Muscle of back (tissue), 11 donors: ENCODE measurements around the gene GUK1. TPM values are rescaled to one million over a fixed set of nuclear protein-coding genes. Genes with fewer than 3 reads are reported as not detected.

Experiments
- DNase-seq, 3 donors: peaks; one replicate each; pipeline versions ENCODE4 v3.0.0 to v3.0.0-alpha.2; 2013
- polyA plus RNA-seq, 10 donors: library from polyadenylated mRNA; unstranded; fragments of 120-200 nt; gene quantifications; one replicate each; pipeline ENCODE4 v1.2.1, GENCODE V29; 2013; ENCODE audit not compliant: insufficient read length in 10 of 10

GUK1 gene
- polyA plus RNA-seq, 10 donors = 96.6 to 185 (median 139) TPM

DNA sequence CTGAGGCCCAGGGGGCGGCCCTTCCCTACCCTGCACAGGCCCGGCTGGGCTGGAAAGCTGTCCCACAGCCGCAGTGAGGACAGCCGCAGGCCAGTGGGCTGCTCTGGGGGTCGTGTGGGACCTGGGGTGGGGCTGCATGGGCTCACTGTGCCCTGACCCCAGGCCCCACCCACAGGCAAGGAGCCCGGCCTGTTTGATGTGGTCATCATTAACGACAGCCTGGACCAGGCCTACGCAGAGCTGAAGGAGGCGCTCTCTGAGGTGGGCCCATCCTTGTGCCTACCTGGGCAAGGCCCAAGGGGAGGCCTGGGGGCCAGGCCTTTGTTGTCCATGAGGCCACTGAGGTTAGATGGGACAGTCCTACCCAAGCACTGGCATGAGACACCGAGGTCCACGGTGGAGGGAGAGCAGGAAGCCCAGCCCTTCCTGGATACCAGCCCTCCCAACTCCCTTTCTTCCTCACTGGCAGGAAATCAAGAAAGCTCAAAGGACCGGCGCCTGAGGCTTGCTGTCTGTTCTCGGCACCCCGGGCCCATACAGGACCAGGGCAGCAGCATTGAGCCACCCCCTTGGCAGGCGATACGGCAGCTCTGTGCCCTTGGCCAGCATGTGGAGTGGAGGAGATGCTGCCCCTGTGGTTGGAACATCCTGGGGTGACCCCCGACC lies 8.2 kb downstream of the GUK1 start:
- no peak for DNase-seq

DNA sequence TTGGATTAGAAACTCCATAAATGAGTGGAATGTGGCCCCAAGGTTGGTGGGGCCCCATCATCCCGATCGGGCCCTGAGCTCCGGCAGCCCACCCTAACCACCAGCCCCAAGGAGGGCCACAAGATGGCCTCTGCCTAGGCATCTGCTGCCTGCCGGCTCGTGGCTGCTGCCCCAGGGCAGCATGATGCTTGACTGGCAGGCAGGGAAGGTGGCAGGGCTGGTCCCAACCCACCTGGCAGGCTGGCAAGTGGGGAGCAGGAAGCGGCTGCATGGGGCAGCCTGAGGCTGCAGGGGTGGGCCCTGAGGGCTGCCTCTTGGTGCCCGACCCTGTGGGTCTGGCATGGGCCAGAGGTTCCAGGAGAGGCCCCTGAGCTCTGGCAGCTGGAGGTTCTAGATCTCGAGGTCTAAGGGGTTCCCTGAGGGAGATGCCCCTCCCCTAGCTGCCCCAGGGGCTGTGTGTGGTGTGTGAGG lies 8.9 kb downstream of the GUK1 start:
- DNase-seq = no peak

DNA sequence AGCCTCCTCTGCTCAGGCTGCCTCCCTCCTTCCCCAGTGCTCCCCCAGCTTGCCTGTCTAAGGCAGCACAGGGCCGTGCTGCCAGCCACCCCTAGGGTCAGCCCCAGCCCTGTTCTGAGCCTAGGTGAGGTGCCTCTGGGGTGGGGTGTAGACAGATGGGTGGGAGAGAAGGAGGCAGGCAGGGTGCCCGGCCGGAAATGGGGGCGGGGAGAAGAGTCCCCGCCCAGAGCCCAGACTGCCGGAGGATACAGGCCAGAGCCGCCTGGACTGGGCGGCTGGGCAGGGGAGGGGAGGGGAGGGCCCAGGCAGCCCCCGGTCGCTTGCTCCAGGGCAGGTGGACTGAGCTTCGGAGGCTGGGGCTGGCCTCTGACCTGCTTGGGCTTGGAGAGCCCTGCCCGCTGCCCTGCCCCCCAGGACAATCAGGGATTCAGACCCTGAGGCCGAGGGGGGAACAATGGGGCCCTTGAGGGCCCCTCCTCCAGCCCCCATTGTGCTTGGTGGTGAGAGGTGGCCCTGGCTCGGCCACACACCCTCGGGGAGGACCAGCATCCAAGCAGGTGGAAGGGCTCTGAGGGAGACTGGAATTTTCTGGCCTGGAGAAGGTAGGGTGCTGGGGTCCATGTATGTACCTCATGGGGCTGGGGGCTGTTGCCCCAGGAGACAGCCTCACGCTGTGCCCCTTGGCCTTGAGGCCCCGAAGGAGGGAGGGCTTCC lies 9.5 kb downstream of the GUK1 start, which contains the start of gene GJC2:
Gene GJC2 (plus strand): TSS at position 525 of the 714 bp plus-strand sequence. CDS start 7,829 bp downstream, outside the sequence.
- DNase-seq = peak in 1 of 3 donors; percentile 67

DNA sequence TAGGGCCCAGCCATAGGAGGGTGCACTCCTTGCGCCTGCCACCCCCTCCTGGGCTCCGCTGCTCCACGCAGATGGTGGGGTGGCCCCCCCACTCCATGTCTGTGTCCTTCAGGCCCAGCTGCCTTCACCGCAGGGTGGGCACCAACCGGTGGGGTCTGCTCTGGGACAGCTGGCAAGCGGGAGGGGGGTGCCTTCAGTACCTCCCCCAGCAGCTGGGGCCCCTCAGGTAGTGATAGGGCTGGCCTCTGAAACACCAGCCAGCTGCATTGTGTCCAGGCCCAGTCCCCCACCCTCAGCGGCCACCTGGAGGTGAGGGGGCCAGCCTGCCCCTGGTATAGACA lies 10.0 kb downstream of the GUK1 start:
- DNase-seq = no peak

DNA sequence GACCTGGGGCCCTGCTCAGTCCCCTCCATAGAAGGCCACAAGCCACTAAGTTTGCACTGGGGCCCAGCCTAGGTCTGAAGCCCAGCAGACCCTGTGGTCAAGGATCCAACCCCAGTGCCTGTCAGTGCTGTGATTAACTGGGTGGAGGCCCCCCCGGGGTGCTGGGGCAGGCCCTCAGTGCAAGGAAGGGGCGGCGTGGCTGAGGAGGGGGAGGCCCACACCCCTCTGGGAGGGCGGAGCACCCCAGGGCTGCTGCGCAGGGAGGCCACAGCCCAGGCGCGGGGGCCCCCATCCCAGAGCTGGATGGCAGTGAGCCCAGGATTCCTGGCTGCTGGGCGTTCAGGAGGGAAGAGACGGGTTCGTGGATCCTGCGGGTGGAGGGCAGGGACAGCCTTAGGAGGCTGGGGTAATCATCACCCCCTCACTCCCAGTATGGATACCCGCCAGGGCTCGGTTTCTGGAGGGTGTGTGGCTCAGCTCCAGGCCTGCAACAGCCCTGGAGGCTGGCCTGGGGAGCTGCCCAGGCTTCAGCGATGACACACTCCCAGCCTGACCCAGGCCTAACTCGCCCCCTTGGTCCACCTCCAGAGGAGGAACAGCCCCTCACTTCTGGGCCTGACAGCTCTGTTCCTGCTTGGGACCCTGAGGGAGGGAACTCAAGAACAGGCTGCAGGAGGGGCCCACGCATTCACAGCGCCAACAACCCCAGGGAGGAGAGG lies 10.5 kb downstream of the GUK1 start:
- peak; percentile 54 to 91 (median 79) for DNase-seq

DNA sequence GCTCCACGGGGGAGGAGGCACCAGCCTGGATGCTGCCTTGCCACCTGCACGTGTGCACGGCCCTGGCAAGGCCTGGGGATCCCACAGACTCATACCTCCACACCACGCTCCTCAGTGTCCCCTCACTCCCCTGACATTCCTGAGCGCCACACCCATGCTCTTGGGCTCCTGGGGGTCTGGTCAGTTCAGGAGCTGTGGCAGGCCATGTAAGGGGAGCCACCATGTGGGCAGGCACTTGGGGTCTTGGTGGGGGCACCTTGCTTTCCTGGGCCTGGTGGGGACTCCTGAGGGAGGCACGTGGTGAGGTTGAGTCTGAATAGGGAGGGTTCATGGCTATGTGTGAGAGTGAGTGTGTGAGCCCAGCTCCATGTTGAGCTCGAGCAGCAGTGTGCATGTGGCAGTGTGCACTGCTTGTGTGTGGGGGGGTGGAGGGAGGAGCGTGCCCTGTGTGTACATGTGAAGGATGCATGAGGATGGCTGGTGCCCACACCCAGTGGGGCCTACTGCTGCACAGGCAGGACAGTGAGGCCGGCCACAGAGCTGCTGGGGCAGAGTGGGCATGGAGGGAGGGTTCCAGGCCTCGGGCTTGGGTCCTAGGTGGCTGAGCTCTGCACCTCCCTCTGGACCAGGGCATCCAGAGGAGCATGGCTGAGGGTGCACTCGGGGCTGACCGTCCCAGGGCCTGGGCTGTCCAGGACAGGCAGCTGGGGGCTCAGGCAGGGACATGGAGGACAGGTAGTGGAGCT lies 11.3 kb downstream of the GUK1 start:
- no peak for DNase-seq

DNA sequence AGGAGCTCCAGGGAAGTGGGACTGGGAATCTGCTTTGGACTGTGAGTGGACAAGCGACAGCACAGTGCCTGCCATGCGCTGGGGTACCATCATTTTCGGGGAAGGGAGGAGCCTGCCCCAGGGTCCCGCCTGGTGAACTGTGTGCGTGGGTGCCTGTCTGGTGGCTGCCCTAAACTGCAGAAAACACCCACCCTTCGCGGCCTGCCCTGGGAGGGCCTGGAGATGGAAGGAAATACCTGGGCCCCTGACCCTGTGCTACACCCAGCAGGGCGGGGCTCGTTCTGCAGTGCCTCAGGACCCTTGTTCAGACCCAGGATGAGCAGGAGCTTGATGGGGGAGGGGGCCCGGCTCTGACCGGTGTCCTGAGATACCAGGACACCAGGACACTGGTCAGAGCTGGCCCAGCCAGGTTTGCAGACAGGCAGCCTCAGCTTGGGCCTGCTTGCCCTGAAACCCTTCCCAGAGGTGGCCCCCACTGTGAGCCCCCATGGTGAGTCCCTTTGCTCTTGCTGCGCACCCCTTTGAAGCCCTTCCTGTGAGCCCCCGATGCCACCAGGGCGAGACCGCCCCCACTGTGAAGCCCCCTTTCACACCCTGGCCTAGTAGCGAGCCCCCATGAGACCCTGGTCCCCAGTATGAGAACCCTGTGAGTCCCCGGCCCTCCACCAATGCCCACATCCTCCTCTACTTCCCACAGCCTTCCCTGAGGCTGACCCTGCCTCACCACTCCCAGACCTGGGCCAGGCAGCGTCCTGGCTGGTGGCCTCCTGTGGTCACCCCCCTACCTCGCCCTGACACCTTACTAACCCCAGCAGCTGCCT lies 12.2 kb downstream of the GUK1 start:
- no peak for DNase-seq

DNA sequence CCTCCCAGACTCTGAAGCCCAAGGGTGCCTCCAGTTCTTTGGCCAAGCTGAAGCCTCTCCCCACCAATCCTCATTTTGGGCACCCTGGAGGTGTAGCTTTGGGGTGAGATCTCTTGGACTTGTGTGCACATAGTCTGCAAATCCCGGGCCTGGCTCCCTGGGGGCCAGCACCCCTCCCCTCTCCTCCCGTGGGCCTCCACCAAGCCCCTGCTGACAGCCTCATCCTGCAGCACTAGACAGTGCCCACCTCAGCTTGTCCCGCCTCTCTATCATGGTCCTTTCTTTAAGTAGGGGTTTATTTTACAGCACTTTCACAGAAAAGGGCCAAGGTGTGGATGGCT lies 12.8 kb downstream of the GUK1 start:
- DNase-seq = no peak

DNA sequence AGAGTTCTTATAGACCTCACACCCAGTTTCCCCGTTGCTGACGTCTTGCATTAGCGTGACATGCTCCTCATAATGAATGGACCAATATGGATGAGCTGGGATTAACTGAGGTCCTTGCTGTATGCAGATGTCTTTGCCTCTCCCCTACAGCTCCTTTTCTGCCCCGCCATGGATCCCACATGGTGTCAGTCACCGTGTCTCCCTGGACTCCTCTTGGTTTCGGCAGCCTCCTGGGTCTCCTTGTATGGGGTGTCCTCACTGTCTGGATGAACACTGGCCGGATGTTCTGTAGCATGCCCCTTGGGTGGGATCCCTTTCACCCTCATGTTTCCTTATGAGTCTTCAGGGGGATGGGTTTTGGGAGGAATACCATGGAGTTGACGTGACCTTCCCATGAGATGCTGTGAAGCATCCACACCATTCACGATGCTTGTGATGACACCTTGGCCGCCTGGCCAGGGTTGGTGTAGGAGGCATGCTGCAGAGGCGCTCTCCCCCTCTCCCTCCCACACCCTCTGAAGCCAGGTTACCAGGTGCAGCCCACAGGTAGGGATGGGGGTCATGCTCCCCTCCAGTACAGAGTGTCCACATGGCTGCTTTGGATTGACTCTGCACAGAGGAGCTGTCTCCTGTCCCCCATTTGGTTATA lies 14.1 kb downstream of the GUK1 start:
- no peak for DNase-seq

DNA sequence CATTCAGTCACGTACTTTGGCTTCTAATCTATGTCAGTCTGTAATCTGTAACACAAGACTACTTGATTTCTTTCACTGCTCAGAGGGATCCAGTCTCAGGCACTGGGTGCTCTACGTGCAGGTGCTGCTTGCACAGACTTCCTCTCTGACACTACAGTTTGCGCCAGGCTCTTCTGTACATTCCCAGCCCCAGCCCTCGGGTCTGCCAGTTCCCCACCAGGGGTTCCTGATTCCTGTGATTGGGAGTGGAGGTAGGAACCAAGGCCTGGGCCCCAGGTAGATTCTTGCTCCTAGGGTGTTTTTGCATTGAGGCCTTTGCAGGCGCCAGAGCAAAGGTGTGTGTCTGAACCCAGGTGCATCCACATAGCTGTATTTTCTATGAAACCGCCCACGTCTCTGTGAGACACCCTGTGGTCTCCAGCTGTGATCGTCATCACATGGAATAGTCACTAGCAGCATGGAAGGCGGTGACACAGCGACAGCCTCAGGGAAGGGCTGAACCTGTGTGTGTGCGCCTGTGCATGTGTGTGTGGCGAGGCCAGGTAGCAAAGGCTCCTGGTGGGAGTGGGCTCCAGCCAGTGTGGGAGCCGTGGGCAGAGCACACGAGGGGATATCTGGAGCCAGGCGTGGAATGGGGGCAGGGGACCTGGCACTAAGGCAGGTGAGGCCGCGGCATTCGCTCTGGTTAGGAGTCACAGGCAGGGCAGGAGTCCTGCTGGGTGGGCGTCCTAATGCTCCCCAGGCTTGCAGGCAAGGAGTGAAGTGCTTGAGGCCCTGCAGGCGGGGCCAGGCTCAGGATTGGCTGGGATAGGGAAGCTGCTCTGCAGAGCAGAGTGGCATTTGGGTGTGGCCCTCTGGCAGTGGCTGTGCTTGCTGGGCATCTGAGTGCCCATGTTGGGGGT lies 14.8 kb downstream of the GUK1 start:
- no peak for DNase-seq

DNA sequence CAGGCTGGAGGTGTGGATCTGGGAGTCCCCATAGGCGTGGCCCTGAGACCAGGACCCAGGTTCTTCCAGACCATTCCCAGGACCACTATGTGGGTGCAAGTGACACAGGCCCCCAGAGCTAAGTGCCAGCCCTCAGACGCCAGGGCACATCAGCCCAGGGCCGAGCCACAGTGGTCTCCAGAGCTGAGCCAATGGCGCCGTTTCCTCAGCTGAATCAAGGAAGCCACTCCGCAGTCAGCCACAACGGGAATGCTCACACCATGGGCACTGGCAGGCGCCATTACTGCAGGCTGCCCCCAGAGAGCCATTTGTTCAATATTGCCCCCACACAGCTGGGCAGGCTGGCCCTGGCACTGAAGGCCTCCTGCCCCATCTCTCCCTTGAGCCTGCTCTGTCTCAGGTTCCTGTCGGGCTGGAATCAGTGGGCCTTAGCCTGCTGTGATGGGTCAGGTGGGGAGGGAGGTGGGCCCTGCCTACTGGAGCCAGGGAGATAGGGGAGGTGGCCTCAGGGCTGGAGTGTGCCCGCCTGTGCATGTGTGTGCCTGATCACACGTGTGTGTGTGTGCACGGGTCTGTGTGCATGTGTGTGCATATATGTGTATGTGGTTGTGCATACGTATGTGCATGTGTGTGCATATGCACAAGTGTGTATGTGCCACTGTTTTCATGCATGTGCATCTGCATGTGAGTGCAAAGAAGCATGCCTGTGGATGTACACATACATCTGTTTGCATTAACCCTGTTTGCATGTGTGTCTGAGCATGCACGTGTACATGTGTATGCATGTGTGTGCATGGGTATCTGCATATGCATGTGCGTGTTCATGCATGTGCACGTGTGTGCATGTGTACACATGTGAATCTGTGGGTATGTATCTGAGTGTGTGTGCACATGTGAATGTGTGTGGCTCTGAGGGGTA lies 15.8 kb downstream of the GUK1 start:
- no peak for DNase-seq

DNA sequence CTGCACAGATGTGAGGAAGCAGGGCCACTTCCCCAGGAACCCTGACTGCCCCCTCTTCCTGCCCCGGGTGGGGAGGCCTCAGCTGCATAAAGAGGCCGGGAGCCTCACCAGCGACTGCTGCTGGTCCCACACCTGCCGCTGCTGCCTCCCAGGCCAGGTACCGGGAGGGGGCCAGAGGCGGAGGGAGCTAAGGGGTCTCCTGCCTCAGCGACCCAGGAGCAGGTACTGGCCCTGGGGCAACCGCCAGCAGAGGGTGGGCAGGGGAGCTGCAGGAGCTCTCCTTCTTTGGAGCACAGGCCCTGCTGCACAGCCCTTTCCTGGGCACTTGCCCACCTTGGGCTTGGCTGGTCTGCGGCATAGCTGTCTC lies 16.4 kb downstream of the GUK1 start:
- DNase-seq = no peak

DNA sequence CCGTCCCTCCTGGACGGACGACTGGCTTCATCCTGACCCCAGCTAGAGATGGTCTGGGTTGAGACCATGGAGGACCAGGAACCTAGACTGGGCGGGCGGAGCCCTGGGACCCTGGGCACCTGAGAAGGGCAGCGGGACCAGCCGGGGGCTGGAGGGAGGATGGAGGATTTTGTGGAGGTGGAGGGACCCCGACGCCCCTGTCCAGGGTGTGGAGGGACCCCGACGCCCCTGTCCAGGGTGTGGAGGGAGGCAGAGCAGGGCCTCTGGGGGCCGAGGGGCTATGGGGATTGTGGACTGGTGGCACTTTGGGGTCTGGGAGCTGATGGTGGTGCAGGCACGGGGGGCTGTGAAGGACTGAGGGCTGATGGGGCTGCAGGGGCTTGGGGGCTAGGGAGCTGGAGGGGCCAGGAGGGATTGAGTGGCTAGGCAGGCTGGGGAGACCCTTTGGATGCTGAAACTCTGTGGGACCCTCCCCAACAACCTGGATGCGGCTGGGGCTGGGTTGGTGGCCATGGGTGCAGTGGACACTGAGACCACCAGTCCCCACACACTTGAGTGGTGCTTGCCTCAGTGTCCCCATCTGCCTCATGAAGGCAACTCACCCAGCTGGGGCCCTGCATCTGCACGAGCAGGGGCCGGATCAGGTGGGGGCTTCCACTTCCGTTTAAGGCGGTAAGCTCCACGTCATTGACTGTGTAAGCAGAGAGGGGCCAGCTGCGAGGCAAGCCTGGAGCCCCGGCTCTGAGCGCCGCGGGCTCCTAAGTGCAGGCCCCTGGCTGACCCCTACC lies 17.1 kb downstream of the GUK1 start:
- no peak for DNase-seq

DNA sequence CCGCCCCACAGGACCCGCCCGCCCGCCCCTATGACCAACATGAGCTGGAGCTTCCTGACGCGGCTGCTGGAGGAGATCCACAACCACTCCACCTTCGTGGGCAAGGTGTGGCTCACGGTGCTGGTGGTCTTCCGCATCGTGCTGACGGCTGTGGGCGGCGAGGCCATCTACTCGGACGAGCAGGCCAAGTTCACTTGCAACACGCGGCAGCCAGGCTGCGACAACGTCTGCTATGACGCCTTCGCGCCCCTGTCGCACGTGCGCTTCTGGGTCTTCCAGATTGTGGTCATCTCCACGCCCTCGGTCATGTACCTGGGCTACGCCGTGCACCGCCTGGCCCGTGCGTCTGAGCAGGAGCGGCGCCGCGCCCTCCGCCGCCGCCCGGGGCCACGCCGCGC lies 17.6 kb downstream of the GUK1 start:
- no peak for DNase-seq

DNA sequence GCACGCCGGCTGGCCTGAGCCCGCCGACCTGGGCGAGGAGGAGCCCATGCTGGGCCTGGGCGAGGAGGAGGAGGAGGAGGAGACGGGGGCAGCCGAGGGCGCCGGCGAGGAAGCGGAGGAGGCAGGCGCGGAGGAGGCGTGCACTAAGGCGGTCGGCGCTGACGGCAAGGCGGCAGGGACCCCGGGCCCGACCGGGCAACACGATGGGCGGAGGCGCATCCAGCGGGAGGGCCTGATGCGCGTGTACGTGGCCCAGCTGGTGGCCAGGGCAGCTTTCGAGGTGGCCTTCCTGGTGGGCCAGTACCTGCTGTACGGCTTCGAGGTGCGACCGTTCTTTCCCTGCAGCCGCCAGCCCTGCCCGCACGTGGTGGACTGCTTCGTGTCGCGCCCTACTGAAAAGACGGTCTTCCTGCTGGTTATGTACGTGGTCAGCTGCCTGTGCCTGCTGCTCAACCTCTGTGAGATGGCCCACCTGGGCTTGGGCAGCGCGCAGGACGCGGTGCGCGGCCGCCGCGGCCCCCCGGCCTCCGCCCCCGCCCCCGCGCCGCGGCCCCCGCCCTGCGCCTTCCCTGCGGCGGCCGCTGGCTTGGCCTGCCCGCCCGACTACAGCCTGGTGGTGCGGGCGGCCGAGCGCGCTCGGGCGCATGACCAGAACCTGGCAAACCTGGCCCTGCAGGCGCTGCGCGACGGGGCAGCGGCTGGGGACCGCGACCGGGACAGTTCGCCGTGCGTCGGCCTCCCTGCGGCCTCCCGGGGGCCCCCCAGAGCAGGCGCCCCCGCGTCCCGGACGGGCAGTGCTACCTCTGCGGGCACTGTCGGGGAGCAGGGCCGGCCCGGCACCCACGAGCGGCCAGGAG lies 18.3 kb downstream of the GUK1 start:
- no peak for DNase-seq

DNA sequence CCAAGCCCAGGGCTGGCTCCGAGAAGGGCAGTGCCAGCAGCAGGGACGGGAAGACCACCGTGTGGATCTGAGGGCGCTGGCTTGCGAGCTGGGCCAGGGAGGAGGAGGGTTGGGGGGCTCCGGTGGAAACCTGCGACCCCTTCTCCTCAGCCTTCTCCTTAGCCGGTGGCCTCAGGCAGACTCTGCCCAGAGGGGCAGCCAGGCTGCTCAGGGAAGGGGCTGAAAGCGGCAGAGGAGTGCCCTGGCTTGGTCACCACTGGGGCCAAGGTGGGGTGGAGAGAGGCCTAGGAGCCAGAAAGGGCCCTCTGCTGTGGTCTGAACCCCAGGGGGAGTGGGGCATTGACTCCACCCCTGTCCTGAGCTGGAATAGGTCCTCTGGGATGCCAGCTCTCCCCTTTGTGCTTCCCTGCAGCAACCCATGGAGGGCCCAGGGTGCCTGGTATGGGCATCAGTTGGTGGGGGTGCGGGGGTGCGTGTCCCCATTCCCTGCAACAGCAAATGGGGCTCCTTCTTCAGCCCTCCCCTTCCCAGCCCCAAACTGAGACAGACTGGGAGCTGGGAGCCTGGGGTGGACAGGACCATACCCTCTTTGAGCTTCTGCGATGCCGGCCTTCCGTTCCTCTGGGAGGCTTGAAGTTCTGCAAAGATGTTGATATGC lies 19.1 kb downstream of the GUK1 start:
- no peak for DNase-seq
